HG03460 (cell line): ENCODE measurements around the gene WSCD2.

Experiments
- ATAC-seq: cut with Tn5 transposase; IDR thresholded peaks from one replicate; pipeline ENCODE4 v1.9.1; 2021; ENCODE audit not compliant: unreplicated experiment

WSCD2 gene

DNA sequence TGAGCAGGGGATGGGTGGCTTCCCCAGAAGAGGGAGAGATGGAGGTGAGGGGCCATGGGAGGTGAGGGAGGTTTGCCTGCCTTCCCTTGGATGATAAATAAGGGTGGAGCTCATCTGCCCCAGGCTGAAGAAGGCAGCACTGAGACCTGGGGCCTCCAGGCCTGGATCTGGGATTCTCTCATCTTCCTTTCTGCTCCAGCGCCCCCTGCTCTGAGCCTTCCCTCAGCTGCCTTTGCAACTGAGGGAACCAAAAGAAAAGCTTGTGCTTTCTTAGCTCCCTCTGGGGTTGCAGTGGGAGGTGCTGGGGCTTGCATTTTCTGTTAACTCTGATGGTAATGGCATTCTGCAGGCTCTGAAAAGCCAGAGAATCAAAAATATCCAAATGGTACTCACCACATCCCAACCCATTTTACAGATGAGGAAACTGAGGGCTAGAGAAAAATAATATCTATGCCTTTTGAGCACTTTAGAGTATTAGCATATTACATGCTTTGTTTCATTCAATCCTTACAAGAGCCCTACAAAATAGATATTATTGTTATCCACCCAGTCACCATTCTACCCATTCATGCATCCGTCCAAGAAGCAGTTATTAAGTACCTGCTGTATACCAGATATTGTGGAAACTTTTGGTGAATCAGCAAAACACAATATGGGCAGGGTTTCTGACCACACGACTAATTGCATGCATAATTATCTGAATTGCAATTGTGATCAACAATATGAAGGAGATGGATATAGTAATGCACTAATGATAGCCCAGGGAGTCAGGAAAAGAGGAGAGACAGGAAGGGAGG lies 102.2 kb downstream of the WSCD2 start:
- ATAC-seq: no peak

DNA sequence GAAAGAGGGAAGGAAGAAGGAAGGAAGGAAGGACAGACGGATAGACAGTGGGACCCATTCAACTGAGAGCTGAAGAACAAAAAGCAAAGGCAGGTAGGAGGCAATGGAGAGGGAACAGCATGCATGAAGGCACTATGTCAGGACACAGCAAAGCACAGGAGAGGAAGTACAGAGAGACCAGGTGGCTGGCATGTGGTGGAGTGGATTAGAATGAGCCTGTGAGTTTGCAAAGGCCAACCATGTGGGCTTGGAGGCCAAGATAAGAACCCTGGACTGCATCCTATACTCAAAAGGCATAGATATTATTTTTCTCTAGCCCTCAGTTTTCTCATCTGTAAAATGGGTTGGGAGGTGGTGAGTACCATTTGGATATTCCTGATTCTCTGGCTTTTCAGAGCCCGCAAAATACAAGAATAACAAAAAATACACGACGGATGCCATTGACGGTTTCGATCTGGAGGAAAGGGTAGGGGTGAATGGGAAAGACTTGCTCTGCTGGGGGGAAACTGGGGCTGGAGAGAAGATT lies 102.9 kb downstream of the WSCD2 start:
- ATAC-seq: no peak

DNA sequence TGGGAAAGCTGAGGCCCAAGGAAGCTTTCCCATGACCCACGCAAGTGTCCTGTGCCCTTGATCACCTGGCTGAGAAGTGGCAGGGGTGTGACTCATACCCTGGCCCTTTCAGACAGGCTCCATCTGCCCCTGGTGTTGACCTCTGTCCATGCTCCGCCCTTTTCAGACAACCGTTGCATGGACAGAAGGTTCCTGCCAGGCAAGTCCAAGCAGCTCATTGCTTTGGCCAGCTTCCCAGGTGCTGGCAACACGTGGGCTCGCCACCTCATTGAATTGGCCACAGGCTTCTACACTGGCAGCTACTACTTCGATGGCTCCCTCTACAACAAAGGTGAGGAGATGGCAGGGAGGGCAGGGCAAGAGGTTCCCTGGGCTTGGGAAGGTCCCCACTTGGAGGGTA lies 103.5 kb downstream of the WSCD2 start:
- ATAC-seq: no peak

DNA sequence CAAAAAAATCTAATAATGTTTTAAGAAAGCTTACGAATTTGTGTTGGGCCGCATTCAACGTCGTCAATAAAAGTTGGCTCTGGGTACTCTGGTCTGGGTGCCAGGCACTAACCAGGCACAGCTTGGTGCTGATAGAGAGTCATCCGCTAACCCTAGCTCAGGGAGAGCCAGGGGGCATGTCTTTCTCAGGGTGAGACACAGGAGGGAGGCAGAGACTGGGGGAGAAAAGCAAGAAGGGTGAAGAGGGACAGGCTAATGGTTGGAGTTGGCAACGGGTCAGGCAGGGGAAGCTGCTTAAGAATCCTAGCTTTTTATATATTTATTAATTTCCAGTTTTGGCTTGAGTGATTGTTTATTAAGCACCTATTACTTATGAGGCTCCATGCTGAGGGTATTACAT lies 105.1 kb downstream of the WSCD2 start:
- no peak for ATAC-seq

DNA sequence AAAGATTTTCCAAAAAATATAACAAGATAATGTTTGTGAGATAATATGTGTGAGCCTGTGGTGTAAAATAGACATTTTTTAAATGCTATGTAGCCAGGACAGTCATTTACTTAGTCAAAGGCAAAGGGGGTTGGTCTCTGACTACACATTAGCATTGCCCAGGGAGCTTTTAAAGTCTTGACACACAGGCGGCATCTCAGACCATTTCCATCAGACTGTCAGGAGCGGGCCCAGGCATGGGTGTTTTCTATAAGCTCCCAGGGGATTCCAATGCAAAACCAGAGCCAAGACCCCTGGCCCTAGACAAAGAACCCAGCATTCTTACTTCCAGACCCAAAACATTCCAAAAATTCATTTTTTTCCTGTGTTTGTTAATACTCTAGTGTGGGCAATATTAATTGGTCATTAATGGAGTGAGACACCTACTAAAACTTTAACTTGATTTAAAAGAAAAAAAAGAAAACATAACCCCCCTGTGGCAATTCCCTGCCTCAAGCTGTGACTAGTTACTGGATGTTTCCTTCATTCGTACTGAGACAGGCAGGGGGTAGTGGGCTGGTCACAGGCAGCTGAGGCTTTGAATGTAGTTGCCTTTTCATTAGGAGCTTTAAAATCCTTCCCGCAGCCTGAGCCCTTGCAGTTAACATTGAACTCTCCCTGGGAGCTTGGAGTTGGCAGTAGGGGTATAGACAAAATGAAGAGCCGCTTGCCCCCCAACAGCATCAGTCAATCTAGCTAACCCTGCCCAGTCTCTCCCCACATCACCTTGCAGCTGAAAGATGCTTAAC lies 106.3 kb downstream of the WSCD2 start:
- no peak for ATAC-seq

DNA sequence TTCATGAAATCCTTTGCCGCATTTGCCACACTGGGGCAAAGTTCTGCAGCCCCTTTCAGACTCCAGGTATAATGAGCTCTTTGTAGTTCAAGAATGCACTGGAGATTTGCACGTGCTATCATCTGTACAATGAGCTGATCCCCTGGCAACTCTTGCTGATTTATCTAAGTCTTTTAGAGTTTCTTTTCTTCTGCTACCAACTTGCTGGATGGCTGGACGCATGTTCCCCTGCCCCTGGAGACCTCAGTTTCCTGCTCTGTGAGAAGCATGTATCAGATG lies 106.8 kb downstream of the WSCD2 start:
- ATAC-seq: no peak

DNA sequence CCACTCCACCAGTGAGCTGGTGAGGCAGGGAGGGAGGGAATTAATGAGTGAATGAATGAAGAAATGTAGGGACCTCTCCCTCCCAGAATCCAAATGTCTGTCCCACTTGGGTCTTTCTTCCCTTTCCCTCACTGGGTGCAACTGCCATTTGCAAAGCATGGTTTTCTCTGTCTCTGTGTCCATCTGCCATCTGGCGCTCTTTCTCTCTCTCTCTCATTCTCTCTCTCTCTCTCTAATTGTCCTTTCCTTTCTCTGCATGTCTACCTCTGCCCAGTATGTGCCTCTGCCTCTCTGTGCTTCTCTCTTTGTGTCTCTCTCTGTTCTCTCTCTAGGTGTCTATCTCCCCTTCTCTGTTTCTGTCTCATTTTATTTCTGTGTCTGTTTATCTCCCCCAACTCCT lies 107.3 kb downstream of the WSCD2 start:
- no peak for ATAC-seq

DNA sequence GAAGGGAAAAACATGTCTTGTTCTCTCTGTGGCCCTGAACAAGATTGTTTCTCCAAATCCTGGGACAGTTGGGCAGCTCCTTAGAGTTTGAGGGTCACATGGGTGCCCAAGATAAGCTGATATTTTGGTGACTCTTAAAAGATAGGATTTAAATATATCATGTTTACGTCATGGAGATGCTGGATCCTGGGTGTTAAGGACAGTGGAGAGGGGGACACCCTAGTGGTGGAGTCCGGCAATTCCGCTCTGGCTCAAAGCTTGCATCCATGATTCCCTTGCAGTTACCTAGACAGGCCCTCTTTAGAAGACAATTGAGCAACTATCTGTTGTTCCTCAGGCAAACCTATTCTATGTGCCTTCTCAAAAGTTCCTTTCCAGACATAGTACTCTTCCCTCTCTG lies 108.2 kb downstream of the WSCD2 start:
- no peak for ATAC-seq

DNA sequence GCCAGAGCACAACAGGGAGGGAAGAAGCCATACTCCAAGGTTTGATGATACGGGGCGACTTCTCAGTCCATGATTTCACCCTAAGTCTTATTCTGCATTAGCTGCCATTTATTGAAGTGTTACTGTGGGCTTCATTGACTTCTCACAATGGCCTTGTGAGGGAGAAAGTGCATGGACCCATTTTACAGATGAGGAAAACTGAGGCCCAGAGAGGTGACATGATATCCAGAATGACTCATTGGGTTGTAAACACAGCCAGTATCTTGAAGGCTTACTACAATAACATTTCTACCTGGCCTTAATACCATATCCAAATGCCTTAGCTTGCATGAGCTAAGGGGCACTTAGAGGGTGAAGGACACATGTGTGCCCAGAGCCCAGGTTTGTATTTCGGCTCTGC lies 109.4 kb downstream of the WSCD2 start:
- no peak for ATAC-seq

DNA sequence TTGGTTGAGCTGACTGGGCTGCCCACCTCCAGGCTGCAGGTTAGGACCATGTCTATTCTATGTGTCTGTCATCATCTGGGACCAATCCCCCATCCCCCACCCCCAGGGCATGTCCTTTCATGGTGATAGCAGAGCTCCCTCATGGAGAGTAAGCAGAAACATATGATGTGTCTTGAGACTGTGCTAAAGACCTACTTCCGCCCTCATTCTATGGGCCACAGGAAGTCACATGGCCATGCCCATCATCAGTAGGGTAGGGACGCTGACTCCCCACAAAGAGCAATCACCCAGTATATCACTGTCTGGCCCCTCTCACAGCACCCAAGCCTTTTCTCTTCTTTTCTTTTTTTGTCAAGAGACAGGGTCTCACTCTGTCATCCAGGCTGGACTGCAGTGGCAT lies 110.3 kb downstream of the WSCD2 start:
- no peak for ATAC-seq

DNA sequence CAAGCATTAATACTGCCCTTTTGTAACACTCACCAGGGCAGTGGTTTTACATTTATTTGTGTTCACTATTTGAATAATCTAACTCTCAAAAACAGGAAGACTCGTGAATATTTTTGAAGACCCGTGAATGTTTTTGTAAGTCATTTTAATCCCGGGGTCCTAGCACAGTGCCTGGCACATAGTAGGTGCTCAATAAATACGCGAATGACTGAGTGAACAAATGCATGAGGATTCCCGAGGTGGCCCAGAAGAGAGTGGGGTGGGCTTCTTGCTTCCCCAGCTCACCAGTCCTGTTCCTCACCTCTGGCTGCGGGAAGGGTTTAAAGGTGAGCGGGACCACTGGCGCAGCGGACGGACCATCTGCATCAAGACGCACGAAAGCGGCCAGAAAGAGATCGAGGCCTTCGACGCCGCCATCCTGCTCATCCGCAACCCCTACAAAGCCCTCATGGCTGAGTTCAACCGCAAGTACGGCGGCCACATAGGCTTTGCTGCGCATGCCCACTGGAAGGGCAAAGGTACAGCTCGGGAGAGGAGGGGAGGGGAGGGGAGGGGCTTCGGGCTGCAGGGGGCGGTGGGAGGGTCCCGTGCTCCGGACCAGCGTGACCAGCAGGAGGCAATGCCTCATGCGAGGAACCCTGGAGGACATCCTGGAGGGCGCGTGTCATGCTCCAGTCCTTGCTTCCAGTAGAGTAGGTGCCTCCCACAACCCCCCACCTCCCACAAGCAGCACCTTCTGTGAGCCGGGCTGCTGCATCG lies 111.1 kb downstream of the WSCD2 start:
- no peak for ATAC-seq

DNA sequence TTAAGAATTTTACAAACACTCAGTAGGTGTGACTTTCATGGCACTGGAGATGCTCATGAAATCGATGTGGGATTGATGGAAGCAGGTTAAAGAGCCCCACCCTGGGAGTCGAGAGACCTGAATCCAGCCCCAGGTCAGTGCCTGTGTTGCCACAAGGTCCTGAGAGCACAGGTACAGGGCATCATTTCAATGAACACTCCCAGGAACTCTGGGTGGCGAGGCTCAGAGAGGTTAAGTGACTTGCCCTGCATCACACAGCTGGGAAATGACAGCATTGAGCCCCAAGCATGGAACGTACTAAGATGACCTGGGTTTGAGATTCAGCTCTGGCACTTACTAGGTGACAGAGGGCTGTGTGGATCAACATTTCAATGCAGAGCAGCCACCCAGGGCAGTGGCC lies 111.8 kb downstream of the WSCD2 start:
- ATAC-seq: no peak

DNA sequence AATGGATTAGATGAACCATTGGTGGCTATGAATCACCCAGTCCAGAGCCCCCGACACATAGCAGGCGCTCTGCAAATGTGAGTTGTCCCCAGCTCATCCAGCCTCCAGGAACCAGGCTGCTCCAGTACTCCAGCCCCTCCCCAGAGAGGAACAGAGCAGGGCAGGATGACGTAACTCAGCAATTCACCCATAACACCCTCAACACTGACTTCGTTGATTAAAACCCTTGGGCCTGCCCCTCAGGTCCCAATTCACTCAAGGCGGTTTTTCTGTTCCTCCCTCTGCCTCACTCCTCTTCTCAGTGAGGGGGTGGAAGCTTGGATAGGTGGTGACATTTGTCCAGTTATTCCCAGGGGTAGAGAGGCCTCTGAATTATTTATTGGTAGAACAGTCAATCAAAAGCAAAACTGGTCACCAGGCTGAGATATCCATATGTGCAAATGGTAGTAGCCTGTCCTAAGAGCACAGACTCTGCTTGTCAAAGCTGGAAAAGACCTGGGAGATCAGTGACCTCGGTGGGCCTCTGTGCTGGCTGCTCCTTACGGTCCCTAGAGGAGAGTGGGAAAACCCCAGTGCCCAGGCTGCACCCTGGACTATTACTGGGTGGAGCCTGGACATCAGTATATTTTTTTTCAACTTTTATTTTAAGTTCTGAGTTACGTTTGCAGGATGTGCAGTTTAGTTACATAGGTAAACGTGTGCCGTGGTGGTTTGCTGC lies 113.1 kb downstream of the WSCD2 start:
- ATAC-seq: no peak

DNA sequence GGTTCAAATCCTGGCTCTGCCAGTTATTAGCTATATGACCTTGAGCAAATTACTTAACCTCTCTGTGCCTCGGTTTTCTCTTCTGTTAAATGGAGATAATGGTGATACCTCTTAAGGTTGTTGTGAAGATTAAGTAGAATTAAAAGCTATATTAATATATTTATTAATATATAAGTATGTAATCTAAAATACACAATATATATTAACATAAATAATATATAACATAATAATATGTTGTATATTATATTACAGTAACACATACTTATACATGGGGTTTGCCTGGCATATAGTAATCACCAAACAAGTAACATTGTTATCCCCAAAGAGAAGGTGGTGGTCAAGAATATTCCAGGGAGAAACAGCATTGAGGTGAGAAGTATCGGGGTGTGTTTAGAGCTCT lies 118.0 kb downstream of the WSCD2 start:
- no peak for ATAC-seq

DNA sequence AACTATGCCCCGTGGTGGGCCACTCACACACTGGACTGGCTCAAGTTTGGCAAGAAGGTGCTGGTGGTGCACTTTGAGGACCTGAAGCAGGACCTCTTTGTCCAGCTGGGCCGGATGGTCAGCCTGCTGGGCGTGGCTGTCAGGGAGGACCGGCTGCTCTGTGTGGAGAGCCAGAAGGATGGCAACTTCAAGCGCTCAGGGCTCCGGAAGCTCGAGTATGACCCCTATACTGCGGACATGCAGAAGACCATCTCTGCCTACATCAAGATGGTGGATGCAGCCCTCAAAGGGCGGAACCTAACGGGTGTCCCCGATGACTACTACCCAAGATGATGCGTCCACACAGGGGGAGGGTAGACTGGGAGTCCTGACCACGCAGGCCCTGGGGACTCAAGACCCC lies 118.9 kb downstream of the WSCD2 start:
- no peak for ATAC-seq

DNA sequence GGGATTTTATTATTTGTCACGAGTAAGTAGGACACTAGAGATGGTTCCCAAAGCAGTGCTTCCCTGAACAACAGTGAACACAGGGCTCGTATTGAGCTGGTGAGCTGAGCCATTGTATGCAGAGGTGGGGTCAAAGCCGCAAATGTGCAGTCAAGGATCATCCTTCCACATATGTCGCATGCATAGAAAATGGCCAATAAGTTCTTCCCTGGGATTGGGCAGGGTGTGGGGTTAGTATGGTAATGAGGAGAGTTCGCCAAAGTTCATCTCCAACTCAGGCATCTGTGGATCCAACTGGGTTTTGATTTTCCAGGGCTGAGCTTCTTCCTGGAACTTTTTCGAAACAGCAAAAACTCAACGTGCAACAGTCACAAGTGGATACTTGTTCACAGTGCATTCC lies 123.4 kb downstream of the WSCD2 start:
- ATAC-seq: no peak

DNA sequence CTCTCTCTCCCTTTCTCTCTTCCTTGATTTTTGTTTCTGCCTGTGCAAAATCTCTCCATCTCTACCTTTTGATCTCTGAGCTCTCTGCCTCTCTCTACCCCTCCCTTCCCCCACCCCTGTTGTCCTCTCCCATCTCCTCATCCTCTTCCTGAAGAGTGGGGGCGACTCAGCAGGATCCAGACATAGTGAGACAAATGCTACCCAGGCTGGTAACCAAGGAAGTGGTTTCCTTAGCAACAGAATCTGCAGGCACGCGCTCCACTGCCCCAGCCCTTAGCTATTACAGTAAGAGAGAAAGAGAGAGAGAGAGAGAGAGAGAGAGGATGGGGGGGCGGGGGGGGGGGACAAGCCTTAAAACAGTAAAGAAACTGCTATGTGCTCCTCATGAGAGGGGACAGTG lies 124.5 kb downstream of the WSCD2 start:
- ATAC-seq: no peak

DNA sequence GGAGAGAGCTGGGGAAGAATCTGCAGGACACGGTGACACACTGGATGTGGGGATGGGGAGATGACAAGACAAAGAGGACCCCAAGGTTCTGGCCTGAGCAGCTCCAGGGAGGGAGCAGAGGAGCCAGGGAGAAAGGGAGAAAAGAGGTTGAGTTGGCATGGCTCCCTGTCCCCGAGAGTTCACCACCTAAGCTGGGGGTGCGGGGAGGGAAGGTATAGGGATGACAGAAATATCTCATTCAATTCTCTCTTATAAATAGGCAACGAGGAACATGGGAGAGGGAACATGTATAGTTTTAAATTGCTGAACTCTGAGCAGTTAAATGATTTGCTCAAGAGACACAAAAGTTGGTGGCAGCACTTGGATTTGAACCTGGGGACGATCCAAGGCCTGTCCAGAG lies 124.9 kb downstream of the WSCD2 start:
- no peak for ATAC-seq

DNA sequence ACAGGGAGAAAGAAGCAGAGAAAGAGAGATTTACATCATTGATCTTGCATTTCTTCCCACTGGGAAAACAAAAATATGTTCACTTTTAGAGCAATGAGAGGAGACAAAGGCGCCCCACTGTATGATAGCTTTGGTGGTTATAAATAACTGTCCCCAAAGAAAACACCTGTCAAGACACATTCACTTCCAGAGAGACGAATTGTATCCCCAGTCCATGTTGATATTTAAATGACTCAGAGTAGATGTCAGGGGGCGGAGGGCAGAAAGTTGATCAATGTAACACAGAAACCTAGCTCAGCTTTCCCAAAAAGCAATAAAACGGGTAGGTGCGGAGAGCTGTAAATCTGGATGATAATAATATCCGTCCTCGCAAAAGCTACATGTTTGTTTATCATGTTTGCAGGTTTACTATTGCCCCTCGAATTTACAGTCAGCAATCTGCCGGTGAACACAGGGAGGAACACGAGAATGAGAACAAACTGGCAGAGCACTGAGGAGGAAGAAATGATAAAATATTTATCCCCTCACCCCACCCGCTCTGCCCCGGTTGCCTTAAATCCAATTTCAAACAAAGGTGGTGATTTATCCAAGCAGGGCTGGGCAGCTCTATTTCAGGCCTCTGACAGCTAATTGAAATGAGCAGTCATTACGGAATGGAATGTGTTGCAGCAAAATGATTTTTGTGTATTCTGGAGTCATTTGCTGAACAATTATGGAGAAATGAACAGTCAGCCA lies 125.6 kb downstream of the WSCD2 start:
- no peak for ATAC-seq

DNA sequence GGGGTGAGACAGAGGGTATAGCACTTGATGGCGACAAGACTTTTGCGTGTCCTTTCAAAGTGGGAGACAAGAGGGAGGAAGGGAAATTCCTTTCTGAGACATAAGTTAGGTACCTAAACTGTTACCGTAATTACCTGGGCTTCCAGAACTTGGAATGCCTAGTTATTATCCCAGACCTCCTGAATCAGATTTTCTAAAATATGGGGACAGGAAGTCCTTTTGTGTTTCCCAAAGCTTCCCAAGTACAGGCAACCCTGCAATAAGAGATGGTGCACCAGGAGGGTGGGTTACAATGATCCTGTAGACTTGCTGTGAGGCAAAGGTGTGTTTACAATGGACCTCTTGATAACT lies 126.1 kb downstream of the WSCD2 start:
- ATAC-seq: no peak

DNA sequence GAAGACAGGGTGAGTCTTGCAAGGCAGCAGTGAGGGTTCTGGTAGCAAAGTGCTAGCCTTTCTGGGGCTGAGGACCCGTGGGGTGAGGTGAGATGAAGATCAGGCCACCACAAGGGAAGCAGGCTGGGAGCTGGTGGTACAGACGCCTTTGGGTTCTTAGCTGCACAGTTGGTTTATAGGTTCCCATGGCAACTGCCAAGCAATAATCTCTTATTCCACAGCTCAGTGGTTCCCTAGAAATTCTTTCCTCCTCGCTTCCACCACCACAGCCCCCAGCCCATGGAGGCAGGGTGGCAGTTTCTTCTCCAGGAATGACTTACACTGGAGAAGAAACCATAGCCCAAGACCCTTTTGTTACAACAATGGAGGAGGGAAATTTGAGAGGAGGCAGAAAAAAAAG lies 127.9 kb downstream of the WSCD2 start:
- ATAC-seq: no peak
